GM18909 (cell line): ENCODE measurements around the gene SBK2.
"Not testable (repeated sequence)": the region's sequence is repeated elsewhere in the genome, so short reads cannot be mapped to it uniquely, and the experiment has no call there.

Source experiments
- ATAC-seq: cut with Tn5 transposase; IDR thresholded peaks from one replicate; pipeline ENCODE4 v1.9.1; 2021; ENCODE audit warnings: mild to moderate bottlenecking; ENCODE audit not compliant: unreplicated experiment, poor library complexity

The SBK2 gene, protein sequence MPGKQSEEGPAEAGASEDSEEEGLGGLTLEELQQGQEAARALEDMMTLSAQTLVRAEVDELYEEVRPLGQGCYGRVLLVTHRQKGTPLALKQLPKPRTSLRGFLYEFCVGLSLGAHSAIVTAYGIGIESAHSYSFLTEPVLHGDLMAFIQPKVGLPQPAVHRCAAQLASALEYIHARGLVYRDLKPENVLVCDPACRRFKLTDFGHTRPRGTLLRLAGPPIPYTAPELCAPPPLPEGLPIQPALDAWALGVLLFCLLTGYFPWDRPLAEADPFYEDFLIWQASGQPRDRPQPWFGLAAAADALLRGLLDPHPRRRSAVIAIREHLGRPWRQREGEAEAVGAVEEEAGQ

DNA sequence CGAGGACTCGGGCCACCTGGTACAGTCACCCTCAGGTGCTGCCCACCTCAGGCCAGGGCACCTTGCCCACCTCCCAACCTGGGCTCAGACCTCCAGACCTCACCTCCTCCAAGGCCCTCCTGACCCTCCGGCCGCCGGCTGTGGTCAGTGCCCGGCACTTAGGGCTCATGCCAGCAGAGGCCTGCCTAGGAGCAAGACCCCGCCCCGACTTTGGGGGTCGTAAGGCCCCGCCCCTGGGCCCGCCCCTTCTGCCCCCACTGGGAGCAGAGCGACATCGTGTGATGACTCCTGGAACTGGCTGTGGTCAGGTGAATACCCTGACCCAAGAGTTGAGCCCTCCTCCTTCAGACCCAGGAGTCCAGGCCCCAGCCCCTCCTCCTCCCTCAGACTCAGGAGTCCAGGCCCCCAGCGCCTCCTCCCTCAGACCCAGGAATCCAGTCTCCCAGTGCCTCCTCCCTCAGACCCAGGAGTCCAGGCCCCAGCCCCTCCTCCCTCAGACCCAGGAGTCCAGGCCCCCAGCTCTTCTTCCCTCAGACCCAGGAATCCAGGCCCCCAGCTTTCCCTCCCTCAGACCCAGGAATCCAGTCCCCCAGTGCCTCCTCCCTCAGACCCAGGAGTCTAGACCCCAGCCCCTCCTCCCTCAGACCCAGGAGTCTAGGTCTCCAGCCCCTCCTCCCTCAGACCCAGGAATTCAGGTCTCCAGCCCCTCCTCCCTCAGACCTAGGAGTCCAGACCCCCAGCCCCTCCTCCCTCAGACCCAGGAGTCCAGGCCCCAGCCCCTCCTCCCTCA is at the start of gene SBK2:
TSS of gene SBK2 (minus strand) at position 183 of the 790 bp plus-strand sequence. CDS start 839 bp downstream, outside the sequence.
- ATAC-seq: no peak

DNA sequence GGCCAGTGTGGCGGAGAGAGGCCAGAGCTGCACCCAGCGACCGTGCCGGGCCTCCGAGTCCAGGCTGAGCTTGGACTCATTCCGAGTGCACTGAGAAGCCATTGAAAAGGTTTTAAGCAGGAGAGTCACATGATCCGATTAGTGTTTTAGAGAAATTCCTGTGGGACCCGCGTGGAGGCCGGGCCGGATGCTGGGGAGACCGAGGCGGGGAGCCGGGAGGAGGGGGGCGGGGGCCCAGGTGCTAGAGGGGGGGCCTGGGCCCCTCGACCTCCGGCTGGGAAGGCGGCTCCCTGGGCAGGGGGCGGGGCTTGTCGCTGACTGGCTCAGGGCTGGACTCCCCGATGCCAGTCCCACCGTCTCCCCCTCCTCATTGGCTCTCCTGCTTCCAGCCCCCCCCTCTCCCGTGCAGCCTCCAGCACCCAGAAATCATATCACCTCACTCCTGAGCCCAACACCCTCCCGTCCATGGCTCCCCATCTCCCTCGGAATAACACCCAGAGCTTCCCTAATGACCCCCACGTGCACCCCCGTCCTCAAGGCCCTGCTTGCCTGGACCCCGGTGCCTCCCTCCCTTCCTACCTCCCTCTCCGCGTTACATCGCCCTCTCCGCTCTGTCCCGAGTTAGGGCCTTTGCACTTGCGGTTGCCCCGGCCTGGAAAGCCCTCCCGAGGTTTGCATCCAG is 48.9 kb upstream of the SBK2 start:
- no peak for ATAC-seq

DNA sequence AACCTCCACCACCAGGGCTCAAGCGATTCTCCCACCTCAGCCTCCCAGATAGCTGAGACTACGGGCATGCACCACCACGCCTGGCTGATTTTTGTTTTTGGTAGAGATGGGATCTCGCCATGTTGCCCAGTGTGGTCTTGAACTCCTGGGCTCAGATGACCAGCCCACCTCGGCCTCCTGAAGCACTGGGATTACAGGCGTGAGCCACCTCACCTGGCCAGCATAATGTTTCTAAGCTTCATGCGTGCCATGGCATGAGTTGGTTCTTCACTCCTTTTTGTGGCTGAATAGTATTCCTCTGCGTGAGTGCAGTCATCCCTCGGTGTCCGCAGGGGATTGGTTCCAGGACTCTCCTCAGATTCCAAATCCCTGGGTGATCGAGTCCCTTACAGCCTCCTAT is 47.9 kb upstream of the SBK2 start:
- no peak for ATAC-seq

DNA sequence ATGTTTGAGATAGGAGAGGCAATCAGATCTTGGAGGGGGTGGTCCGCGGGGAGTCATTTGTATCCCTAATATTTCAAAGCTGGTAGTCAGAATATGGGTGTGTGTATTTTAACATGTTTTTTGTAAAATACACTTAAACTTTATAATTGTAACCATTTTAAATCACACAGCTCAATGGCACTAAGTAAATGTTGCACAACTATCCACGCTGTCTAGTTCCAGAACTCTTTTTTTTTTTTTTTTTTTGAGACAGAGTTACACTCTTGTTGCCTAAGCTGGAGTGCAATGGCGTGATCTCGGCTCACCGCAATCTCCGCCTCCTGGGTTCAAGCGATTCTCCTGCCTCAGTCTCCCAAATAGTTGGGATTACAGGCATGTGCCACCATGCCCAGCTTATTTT is 47.0 kb upstream of the SBK2 start:
- ATAC-seq: not testable (repeated sequence)

DNA sequence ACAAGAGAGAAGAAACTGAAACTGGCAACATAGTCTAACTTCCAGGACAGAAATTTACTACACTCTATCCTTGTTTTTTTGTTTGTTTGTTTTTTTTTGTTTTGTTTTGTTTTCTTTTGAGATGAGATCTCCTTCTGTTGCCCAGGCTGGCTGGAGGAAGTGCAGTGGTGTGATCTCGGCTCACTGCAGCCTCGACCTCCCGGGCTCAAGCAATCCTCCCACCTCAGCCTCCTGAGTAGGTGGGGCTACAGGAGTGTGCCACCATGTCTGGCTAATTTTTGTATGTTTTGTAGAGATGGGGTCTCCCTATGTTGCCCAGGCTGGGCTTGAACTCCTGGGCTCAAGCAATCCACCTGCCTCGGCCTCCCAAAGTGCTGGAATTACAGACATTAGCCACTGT is 45.4 kb upstream of the SBK2 start:
- not testable (repeated sequence) for ATAC-seq

DNA sequence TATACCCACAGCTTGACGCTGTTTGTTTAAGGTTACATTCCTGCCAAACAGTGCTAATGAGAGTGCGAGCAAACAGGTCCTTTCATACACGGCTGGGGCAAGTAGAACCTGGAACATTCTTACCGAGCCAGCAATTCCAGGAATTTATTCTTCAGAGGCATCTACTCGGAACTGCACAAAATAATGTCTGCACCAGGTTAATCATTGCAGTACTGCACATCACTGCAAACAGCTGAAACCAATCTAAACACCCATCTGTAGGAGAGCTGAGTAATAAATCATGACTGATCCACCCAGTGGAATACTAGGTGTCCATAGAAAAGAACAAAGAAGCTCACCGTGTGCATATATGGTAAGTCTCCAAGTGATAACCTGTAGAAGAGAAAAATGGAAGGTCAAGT is 44.9 kb upstream of the SBK2 start:
- no peak for ATAC-seq

DNA sequence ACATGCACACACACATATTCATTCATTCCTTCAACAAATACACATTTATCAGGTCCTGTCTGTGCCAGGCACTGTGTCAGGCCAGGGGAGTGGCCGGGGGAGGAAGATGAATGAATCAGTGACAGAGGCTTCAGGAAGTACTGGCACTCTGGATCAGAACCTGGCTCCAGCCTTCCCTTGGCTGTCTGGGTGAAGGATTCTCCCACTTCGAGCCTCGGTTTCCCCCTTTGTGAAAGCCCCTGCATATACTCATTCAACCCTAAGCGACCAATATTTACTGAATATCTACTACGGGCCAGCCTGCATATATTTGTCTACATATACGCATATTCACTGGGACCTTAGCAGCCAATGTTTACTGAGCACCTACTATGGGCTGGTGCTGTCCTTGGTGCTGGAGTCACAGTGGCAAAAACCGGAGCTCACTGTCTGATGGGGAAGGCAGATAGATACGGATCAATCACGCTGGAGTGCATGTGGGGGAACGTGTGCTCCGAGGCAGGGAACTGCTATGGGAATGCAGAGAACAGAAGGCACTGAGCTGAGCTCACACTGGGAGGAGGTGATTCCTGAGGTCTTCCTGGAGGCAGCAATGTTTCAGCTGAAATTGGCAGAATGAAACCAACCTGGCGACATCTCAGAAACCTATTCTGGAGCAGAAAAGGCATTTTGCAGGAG is 44.4 kb upstream of the SBK2 start:
- no peak for ATAC-seq

DNA sequence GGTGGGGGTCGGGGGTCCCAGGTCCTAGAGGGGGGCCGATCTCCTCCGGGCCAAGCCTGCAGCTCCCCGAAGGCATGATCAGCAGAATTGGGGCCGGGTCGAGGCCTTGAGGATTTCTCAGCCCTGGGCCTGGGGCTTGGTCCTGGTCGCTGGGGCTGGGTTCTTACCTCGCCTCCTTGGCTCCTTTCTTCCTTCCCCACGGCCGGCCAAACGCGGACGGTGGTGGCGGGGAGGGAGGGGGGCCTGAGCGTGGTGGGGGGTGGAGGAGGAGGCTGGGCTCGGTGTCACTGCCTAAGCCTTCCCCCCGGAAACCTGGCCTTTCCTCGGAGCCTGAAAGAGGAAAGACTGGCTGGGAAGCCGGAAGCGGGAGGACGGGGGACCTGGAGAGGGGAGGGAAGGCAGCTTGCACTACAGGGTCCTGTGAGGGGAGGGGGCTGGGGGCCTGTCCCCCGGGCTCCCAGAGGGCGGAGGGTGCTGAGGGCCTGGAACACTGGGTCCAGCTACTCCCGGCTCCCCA is 43.8 kb upstream of the SBK2 start, which contains the start of gene ZNF579:
TSS of gene ZNF579 (minus strand) at position 221 of the 517 bp plus-strand sequence. CDS start 1,209 bp downstream, outside the sequence.
- no peak for ATAC-seq

DNA sequence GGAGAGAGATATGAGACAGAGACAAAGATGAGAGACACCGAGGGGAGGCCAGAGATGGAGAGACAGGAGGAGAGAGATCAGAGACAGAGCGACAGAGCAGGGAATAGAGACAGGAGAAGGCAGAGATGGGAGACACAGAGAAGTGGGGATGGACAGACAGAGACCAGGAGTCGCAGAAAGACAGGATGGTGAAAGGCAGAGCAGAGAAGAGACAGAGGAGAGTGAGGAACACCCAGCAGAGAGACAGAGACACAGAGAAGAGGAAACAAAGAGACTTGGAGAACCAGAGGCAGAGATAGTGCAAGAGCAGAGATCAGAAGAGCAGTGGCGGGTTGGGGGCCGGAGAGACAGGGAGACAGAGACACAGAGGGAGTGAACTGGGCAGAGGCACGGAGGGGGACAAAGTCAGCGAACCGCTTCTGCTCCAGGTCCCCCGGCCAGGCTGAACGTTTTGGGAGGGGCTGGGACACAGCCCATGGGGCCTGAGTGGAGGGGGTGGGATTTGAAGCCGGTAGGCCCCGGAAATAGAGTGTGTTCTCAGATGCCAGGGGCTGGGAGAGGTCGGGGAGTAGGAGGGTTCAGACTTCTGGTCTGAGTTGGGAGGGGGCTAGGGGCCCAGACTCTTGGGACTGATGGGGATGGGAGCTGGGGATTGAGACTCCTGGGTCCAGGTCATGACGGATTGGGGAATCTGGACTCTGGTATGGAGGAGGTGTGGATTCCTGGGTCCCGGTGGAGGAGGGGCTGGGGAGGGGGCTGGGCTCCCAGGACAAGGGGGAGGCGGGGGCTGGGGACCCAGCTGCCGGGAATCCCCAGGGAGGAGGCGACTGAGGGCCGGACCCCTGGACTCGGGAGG is 43.1 kb upstream of the SBK2 start:
- ATAC-seq: no peak

DNA sequence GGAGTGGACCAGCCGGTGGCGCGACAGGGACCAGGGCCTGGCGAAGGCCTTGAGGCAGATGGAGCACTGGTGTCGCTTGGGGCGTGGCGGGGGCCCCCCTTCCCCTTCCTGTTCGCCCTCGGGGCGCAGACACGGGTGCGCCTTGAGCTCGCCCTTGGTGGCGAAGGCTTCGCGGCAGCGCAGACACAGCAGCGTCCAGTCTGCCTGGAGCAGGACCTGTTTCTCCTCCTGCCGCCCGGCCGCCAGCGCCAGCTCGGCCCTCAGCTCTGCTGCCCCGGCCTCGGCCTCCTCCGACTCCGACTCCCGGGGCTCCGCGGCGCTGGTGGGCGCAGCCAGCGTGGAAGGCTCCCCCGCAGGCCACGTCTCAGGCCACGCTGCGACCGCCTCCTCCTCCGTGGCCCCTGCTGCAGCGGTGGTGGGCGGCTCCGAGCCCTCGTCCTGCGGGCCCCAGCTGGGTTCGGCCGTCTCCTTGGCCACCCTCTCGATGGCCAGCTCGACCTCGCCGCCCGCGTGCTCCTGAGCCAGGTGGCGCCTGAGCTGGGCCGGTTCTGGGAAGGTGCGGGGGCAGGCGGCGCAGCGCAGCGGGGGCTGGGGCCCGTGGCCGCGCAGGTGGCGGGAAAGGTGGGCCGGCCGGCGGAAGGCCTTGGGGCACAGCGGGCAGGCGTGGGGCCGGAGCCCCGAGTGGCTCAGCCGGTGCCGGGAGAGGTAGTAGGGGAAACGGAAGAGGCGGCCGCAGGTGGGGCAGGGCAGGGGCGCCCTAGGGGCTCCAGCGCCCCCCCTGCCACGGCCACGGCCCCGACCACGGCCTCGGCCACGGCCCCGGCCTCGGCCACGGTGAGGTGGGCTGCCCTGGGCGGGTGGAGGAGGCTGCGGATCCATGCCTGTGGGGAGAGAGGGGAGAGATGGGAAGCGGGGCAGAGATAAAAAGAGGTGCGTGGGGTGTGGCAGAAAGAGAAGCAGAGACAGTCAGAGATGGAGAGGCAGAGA is 42.1 kb upstream of the SBK2 start:
- no peak for ATAC-seq

DNA sequence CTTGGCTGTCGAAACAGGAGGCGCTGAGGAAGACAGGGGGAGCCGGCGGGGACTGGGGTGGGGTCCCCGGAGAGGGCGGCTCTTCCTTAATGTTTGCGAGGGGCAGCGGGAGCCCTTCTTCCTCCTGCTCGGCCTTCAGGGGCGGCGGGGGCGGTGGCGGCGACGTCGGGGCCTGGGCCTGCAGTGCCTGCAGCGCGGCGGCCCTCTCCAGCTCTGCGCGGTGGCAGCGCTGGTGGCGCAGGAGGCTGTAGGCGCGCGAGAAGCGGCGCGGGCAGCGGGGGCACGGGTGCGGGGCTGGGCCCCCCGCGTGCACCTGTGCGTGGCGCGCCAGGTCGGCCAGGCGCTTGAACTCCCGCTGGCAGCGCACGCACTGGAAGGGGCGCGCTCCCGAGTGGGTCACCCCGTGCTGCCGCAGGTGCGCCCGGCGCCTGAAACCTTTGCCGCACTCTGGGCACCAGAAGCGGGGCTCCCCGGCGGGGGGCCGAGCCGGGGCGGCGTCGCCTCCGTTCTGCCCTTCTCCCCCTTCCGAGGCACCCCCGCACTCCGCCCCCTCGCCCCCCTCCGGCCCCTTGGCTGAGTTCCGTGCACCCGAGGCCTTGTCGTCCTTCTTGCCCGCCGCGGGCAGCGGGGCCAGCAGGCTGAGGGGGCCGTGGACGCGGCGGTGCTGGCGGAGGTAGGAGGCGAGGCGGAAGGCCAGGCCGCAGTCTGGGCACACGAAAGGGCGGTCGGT is 41.3 kb upstream of the SBK2 start:
- no peak for ATAC-seq

DNA sequence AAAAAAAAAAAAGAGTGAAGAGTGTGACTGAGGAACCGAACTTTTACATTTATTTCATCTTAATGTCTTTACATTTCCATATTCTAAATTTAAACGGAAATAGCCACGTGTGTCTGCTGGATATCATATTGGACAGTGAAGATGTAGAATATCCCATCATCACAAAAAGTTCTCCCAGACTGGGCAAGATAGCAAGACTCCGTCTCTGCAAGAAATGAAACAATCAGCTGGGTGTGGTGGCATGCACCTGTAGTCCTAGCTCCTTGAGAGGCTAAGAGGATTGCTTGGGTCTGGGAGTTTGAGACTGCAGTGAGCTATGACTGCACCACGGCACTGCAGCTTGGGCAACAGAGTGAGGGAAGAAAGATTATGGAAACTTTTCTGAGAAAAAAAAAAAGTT is 39.8 kb upstream of the SBK2 start:
- no peak for ATAC-seq

DNA sequence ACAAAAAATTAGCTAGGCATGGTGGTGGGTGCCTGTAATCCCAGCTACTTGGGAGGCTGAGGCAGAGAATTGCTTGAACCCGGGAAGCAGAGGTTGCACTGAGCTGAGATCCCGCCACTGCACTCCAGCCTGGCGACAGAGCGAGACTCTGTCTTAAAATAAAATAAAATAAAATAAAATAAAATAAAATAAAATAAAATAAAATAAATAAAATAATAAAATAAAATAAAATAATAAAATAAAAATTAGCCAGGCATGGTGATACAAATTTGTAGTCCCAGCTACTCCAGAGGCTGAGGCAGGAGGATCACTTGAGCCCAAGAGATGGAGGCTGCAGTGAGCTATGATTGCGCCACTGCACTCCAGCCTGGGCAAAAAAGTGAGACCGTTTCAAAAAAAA is 37.0 kb upstream of the SBK2 start:
- ATAC-seq: not testable (repeated sequence)

DNA sequence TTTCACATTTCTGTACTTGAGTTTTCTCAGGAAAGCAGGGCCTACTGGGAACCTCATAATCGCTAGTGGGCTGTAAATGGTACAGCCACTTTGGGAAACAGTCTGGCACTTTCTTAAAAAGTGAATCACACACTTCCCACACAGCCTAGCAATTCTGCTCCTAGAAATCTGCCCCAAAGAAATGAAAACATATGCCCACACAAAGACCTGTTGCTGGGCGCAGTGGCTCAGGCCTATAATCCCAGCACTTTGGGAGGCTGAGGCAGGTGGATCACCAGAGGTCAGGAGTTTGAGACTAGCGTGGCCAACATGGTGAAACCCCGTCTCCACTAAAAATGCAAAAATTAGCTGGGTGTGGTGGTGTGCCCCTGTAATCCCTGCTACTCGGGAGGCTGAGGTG is 32.5 kb upstream of the SBK2 start:
- not testable (repeated sequence) for ATAC-seq

DNA sequence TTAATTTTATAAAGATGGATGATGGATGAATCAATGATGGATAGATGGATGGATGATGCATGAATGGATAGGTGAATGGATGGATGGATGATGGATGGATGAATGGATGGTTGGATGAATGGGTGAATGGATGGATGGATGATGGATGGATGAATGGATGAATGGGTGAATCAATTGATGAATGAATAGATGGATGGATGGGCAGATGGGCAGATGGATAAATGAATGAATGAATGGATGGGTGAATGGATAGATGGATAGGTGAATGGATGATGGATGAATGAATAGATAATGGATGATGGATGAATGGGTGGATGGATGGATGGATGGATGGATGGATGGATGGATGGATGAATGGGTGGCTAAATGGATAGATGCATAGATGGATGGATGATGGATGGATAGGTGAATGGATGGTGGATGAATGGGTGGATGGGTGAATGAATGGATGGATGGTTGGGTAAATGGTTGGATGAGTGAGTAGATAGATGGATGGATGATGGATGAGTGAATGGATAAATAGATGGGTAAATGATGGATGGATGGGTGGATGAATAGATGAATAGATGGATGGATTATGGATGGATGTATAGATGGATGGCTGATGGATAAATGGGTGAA is 30.9 kb upstream of the SBK2 start:
- no peak for ATAC-seq

DNA sequence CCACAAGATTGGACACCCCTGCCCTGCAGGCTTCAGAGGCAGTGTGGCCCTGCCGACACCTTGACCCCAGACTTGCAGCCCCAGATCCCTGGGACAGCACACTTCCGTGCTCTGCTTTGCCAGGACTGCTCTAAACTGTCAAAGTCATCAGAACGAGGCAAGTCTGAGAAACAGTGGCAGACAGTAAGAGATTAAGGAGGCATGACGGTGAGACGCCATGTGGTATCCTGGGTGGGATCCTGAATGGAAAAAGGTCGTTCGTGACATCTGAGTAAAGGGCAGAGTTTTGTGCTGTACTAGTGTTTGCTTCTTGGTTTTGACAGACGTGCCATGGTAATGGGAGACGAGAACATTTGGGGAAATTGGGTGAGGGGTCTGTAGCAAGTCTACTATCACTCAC is 29.9 kb upstream of the SBK2 start:
- ATAC-seq: no peak

DNA sequence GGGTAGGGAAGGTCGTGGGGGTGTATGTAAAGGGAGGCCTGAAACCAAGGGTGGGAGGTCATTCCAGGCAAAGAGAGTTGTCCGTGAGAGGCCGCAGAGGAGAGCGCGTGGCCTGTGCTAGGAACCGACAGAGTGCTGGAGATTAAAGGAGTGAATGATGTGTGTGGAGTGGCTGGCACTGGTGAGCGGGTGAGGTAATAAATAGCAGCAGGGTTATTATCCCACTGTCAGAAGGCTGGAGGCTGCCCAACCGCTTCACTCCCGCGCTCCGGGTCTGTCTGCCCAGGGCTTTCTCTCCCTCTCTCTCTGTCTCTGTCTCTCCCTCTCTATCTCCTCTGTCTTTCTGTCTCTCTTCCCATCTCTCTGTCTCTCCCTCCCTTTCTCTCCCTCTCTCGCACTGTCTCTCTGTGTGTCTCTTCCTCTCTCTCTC is 26.3 kb upstream of the SBK2 start:
- no peak for ATAC-seq
